IMR-90 (cell line): ENCODE data around the gene DAB1. TPM values are rescaled to one million over a fixed set of nuclear protein-coding genes. Genes with fewer than 3 reads are reported as not detected.

Experiments used
- ATAC-seq: fragments of 200-7000 bp; cut with Tn5 transposase; 2 replicates; pipeline ENCODE4 v1.9.1; 2020; ENCODE audit warnings: low read depth, mild to moderate bottlenecking, moderate library complexity
- BruUV-seq: library from RNA; stranded (reverse); fragments of 400-500 nt; replicated peaks from 2 replicates; lab custom pipeline; 2021; lab: Mats Ljungman, UMichigan
- CTCF ChIA-PET: fragments of 300-600 bp; formaldehyde crosslinking; extraction: SDS; loops from one replicate; lab custom pipeline; 2021; ENCODE audit warnings: antibody characterized with exemption; lab: Yijun Ruan, JAX
- POLR2A ChIA-PET: fragments of 300-600 bp; sonication (Branson Sonifier 250); formaldehyde crosslinking; loops from one replicate; lab custom pipeline; 2022; ENCODE audit warnings: antibody characterized with exemption; ENCODE audit not compliant: unreplicated experiment; lab: Charles Lee
- DNase-seq: peaks from one replicate; pipeline ENCODE4 v3.0.0; 2013
- H2AFZ ChIP-seq: replicated peaks from 2 replicates; pipeline ENCODE3; 2013; ENCODE audit warnings: low read length, mild to moderate bottlenecking; ENCODE audit not compliant: poor library complexity
- H2AK5ac ChIP-seq: 2 replicates; pipeline ENCODE4 v1.6.1; 2013; ENCODE audit warnings: low read depth, low read length, inconsistent platforms
- H2AK9ac ChIP-seq: replicated peaks from 2 replicates; pipeline ENCODE3; 2013; ENCODE audit warnings: mild to moderate bottlenecking, low read depth, low read length, moderate library complexity; ENCODE audit not compliant: poor library complexity
- H2BK120ac ChIP-seq: 2 replicates; pipeline ENCODE4 v1.6.1; 2013; ENCODE audit warnings: low read depth, low read length, inconsistent platforms
- H2BK15ac ChIP-seq: 3 replicates; pipeline ENCODE4 v1.6.1; 2013; ENCODE audit warnings: low read depth, low read length, inconsistent platforms
- H2BK20ac ChIP-seq: 2 replicates; pipeline ENCODE4 v1.6.1; 2013; ENCODE audit warnings: low read depth, mild to moderate bottlenecking, inconsistent platforms, low read length, moderate library complexity
- H2BK5ac ChIP-seq: 2 replicates; pipeline ENCODE4 v1.6.1; 2013; ENCODE audit warnings: mild to moderate bottlenecking, low read depth, low read length, inconsistent platforms; ENCODE audit not compliant: poor library complexity, severe bottlenecking
- H3K14ac ChIP-seq: replicated peaks from 2 replicates; pipeline ENCODE4 v1.6.1; 2013; ENCODE audit warnings: low read depth, low read length, inconsistent platforms
- H3K18ac ChIP-seq: 2 replicates; pipeline ENCODE4 v1.6.1; 2013; ENCODE audit warnings: low read depth, low read length, control low read depth
- H3K23ac ChIP-seq: 2 replicates; pipeline ENCODE4 v1.6.1; 2013; ENCODE audit warnings: low read depth, low read length, inconsistent platforms
- H3K27ac ChIP-seq: 2 replicates; pipeline ENCODE4 v1.5.1; 2013; ENCODE audit warnings: mild to moderate bottlenecking, control low read depth, low read length; ENCODE audit not compliant: insufficient read depth
- H3K27me3 ChIP-seq: 2 replicates; pipeline ENCODE4 v1.6.1; 2013; ENCODE audit warnings: low read length; ENCODE audit not compliant: control insufficient read depth, insufficient read depth
- H3K36me3 ChIP-seq: 2 replicates; pipeline ENCODE4 v1.6.1; 2013; ENCODE audit warnings: low read length, mixed read lengths; ENCODE audit not compliant: control insufficient read depth, insufficient read depth
- H3K4ac ChIP-seq: 2 replicates; pipeline ENCODE4 v1.6.1; 2013; ENCODE audit warnings: low read depth, low read length, inconsistent platforms
- H3K4me1 ChIP-seq: 2 replicates; pipeline ENCODE4 v1.6.1; 2013; ENCODE audit warnings: low read length, mixed read lengths; ENCODE audit not compliant: control insufficient read depth, insufficient read depth
- H3K4me2 ChIP-seq: 2 replicates; pipeline ENCODE4 v1.6.1; 2013; ENCODE audit warnings: low read depth, mild to moderate bottlenecking, control low read depth, low read length, moderate library complexity
- H3K4me3 ChIP-seq: 2 replicates; pipeline ENCODE4 v1.5.1; 2013; ENCODE audit warnings: low read depth, mild to moderate bottlenecking, control low read depth, low read length, moderate library complexity; ENCODE audit not compliant: insufficient read depth
- H3K56ac ChIP-seq: 2 replicates; pipeline ENCODE4 v1.6.1; 2013; ENCODE audit warnings: low read length, inconsistent platforms; ENCODE audit not compliant: insufficient read depth; ENCODE audit errors: extremely low read depth
- H3K79me1 ChIP-seq, 2 experiments: 2 replicates each; pipeline ENCODE4 v1.6.1; 2013; ENCODE audit warnings: low read length in 2 of 2, inconsistent platforms in 1 of 2, low read depth in 1 of 2
- H3K9ac ChIP-seq: 2 replicates; pipeline ENCODE4 v1.6.1; 2013; ENCODE audit warnings: low read depth, low read length, control low read depth
- H3K9me1 ChIP-seq: 2 replicates; pipeline ENCODE4 v1.6.1; 2013; ENCODE audit warnings: low read length, inconsistent platforms; ENCODE audit not compliant: insufficient read depth
- H3K9me3 ChIP-seq: 2 replicates; pipeline ENCODE4 v1.6.1; 2013; ENCODE audit warnings: low read length; ENCODE audit not compliant: control insufficient read depth, insufficient read depth
- H4K20me1 ChIP-seq: 2 replicates; pipeline ENCODE4 v1.6.1; 2013; ENCODE audit warnings: low read length, inconsistent platforms; ENCODE audit not compliant: insufficient read depth
- H4K5ac ChIP-seq: 2 replicates; pipeline ENCODE4 v1.6.1; 2013; ENCODE audit warnings: mild to moderate bottlenecking, low read depth, low read length, control low read depth
- H4K8ac ChIP-seq, 2 experiments: 2 replicates each; pipeline ENCODE4 v1.6.1; 2013; ENCODE audit warnings: low read depth in 2 of 2, low read length in 2 of 2, control low read depth in 1 of 2, inconsistent platforms in 1 of 2
- H4K91ac ChIP-seq: 2 replicates; pipeline ENCODE4 v1.6.1; 2013; ENCODE audit warnings: low read depth, low read length, inconsistent platforms; ENCODE audit not compliant: insufficient read depth
- BHLHE40 ChIP-seq: fragments of 150-350 bp; IDR thresholded peaks from 2 replicates; pipeline ENCODE4 v1.6.1; 2016; ENCODE audit warnings: mild to moderate bottlenecking, low read depth, low read length
- CEBPB ChIP-seq: IDR thresholded peaks from 2 replicates; pipeline ENCODE4 v1.6.1; 2012; ENCODE audit warnings: low read depth, low read length, improper control_type of control experiment
- CHD1 ChIP-seq: IDR thresholded peaks from 2 replicates; pipeline ENCODE4 v1.6.1; 2012; ENCODE audit warnings: low read depth, low read length, improper control_type of control experiment
- CTCF ChIP-seq: conservative IDR thresholded peaks from 2 replicates; pipeline ENCODE4 v1.5.1; 2012; ENCODE audit warnings: mild to moderate bottlenecking, low read depth, low read length, improper control_type of control experiment
- ELK1 ChIP-seq: fragments of 150-350 bp; IDR thresholded peaks from 2 replicates; pipeline ENCODE4 v1.6.1; 2016; ENCODE audit warnings: low read depth, mild to moderate bottlenecking, low read length, moderate library complexity, borderline replicate concordance
- FOS ChIP-seq: fragments of 150-350 bp; IDR thresholded peaks from 2 replicates; pipeline ENCODE4 v1.6.1; 2016; ENCODE audit warnings: low read depth, low read length
- MAFK ChIP-seq: IDR thresholded peaks from 2 replicates; pipeline ENCODE4 v1.6.1; 2012; ENCODE audit warnings: low read depth, low read length, improper control_type of control experiment
- MAZ ChIP-seq: IDR thresholded peaks from 2 replicates; pipeline ENCODE4 v1.6.1; 2012; ENCODE audit warnings: low read depth, mild to moderate bottlenecking, low read length, improper control_type of control experiment, moderate library complexity, borderline replicate concordance
- MXI1 ChIP-seq: IDR thresholded peaks from 2 replicates; pipeline ENCODE4 v1.6.1; 2012; ENCODE audit warnings: low read depth, mild to moderate bottlenecking, low read length, moderate library complexity, borderline replicate concordance
- NFE2L2 ChIP-seq: fragments of 150-350 bp; IDR thresholded peaks from 2 replicates; pipeline ENCODE4 v1.6.1; 2016; ENCODE audit warnings: low read depth, mild to moderate bottlenecking, low read length
- POLR2A ChIP-seq: IDR thresholded peaks from 2 replicates; pipeline ENCODE4 v1.6.1; 2012; ENCODE audit warnings: mild to moderate bottlenecking, low read depth, low read length
- RAD21 ChIP-seq: IDR thresholded peaks from 2 replicates; pipeline ENCODE4 v1.6.1; 2012; ENCODE audit warnings: low read length, improper control_type of control experiment
- RCOR1 ChIP-seq: IDR thresholded peaks from 2 replicates; pipeline ENCODE4 v1.6.1; 2012; ENCODE audit warnings: mild to moderate bottlenecking, low read length, improper control_type of control experiment; ENCODE audit not compliant: insufficient replicate concordance
- RFX5 ChIP-seq: IDR thresholded peaks from 2 replicates; pipeline ENCODE4 v1.8.0; 2012; ENCODE audit warnings: low read depth, mild to moderate bottlenecking, low read length, moderate library complexity
- SMC3 ChIP-seq: fragments of 150-350 bp; IDR thresholded peaks from 2 replicates; pipeline ENCODE4 v1.6.1; 2016; ENCODE audit warnings: low read depth, mild to moderate bottlenecking, antibody characterized with exemption, low read length, moderate library complexity
- USF2 ChIP-seq: fragments of 150-350 bp; IDR thresholded peaks from 2 replicates; pipeline ENCODE4 v1.6.1; 2017; ENCODE audit warnings: mild to moderate bottlenecking, antibody characterized with exemption, low read length, low read depth
- WGBS, 2 experiments: methylation state at CpG; one replicate each; pipeline versions ENCODE4 v1.1.5 to v1.1.7; 2013; ENCODE audit warnings: missing lambda C conversion rate in 2 of 2; ENCODE audit not compliant: insufficient read length in 1 of 2; ENCODE audit errors: extremely low coverage in 2 of 2; 5-methylcytosine and 5-hydroxymethylcytosine counted together
- dilution Hi-C: fragments of 300-500 bp; cut with HindIII; formaldehyde crosslinking; loops from one replicate; pipeline ENCODE4 v1.14.3; 2018; ENCODE audit warnings: low sequenced_read_pairs; ENCODE audit not compliant: unreplicated experiment
- in situ Hi-C: fragments of 300-500 bp; cut with MboI; formaldehyde crosslinking; loops from 3 replicates; pipeline ENCODE4 v1.14.3; 2019; ENCODE audit warnings: low sequenced_read_pairs, inconsistent platforms, mixed read lengths
- intact Hi-C: fragments of 100-400 bp; cut with micrococcal nuclease; formaldehyde crosslinking; loops from 2 replicates; pipeline ENCODE4 v1.10.0; 2022
- polyA plus RNA-seq, 3 experiments: library from polyadenylated mRNA; depleted of rRNA; stranded (reverse); fragments of >200 nt; gene quantifications; 2 replicates each; pipeline ENCODE4 v1.2.3, GENCODE V29; 2012; ENCODE audit warnings: low replicate concordance in 1 of 3
- total RNA-seq: library from RNA; depleted of rRNA; stranded (reverse); fragments of >200 nt; gene quantifications from 2 replicates; pipeline ENCODE4 v1.2.3, GENCODE V29; 2012

DAB1 gene
- total and polyA plus RNA-seq, 2 of the 4 experiments (the other 2 are of a cell fraction): 0.18 to 0.41 TPM

DNA sequence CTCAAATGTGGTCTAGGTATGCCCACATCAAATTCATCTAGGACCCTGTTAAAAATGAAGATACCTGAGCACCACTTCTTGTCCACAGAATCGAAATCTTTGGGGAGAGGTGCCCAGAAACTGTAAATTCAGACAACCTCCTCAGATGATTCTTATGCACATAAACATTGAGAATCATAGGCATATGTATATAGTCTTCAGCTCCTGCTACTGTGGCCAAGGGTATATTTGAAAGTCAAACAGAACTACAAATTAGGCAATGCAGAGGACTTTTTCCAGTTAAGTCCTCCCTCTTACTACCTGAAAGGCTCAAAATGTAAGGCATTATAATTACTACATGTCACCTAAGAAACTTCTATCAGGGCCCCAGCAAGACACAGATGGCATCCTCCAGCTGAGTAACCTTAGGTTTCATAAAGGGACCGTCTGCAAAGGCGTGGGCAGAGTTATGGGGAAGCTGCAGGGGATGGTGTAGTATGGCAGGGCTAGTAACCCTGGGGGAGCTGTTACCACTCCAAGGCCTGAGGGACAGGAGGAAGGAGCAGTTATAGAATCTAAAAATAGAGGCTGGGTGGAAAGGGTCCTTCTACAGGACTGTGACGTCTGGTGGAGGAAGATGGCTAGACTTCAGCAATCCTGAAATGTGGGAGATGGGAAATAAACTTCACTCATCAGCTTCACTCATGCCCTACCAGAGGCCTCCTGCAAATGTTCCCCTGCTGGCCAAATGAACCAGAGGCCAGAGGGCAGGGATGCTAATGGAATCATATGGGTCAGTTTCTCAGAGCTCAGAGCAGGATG, 46.3 kb downstream of the DAB1 start:
- Histone ChIP-seq H4K91ac (no peak overlapping the region), H2BK15ac (no peak overlapping the region), H2AFZ (no peak overlapping the region), H3K79me1 (no peaks in the 10 kb centered on the region), H2AK5ac (no peak overlapping the region), H3K9ac (no peak overlapping the region), H3K9me3 (no peaks in the 10 kb centered on the region), H4K8ac (no peak overlapping the region), H3K23ac (no peak overlapping the region), H3K18ac (no peak overlapping the region), H3K56ac (no peak overlapping the region), H3K36me3 (no peaks in the 10 kb centered on the region), H3K4me3 (no peak overlapping the region), H3K4ac (no peak overlapping the region), H3K14ac (no peak overlapping the region), H3K27ac (no peak overlapping the region), H4K5ac (no peak overlapping the region), H3K27me3 (no peaks in the 10 kb centered on the region), H2BK120ac (no peak overlapping the region), H3K4me2 (no peak overlapping the region), H2BK20ac (no peak overlapping the region), H2BK5ac (no peak overlapping the region), H4K20me1 (no peaks in the 10 kb centered on the region), H3K9me1 (no peaks in the 10 kb centered on the region; the same call in 1 of the 2 replicates), H3K4me1 (no peaks in the 10 kb centered on the region), H2AK9ac (no peak overlapping the region)
- in situ Hi-C loops: no loop called here
- dilution Hi-C loops: no loop called here
- BruUV-seq: no TSS peak
- intact Hi-C loops: no loop called here
- CTCF ChIA-PET: no interaction called here
- no peak for DNase-seq
- POLR2A ChIA-PET: no interaction called here
- no peak for ATAC-seq
- no peak for TF ChIP-seq RFX5
- no peak for TF ChIP-seq CHD1
- TF ChIP-seq MAFK: no peak
- TF ChIP-seq ELK1: no peak
- no peak for TF ChIP-seq SMC3
- TF ChIP-seq CTCF: no peak
- no peak for TF ChIP-seq FOS
- no peak for TF ChIP-seq NFE2L2
- no peak for TF ChIP-seq USF2
- TF ChIP-seq CEBPB: no peak
- TF ChIP-seq BHLHE40: no peak
- no peak for TF ChIP-seq RAD21
- no peak for TF ChIP-seq MXI1
- no peak for TF ChIP-seq POLR2A
- TF ChIP-seq RCOR1: no peak
- no peak for TF ChIP-seq MAZ
- WGBS, 2 experiments: 100% methylated on average over 1 of the region's 4 CpGs; no CpG with 5 or more reads in 1 of the 2 experiments
